Activated CD4-positive, alpha-beta T cell treated with anti-CD3 and anti-CD28 coated beads, Interleukin-2, amount 10 ng/mL, durations not matched to agents 7 days and 5 days (primary cell): ENCODE data around the gene CACNA1C. TPM values are rescaled to one million over a fixed set of nuclear protein-coding genes. Genes with fewer than 3 reads are reported as not detected.

Source experiments
- CTCF ChIA-PET: fragments of 350-600 bp; sonication (Branson Sonifier 250); formaldehyde crosslinking; loops from one replicate; lab custom pipeline; 2021; ENCODE audit warnings: antibody characterized with exemption; lab: Charles Lee
- POLR2A ChIA-PET: fragments of 350-600 bp; sonication (Branson Sonifier 250); formaldehyde crosslinking; loops from one replicate; lab custom pipeline; 2021; ENCODE audit warnings: antibody characterized with exemption; lab: Charles Lee
- DNase-seq: peaks from one replicate; pipeline ENCODE4 v3.0.0-alpha.2; 2020
- H3K27ac Mint-ChIP-seq: one replicate; pipeline ENCODE4 v1.8.0; 2021; ENCODE audit warnings: mild to moderate bottlenecking, moderate library complexity, mixed read lengths
- H3K27me3 Mint-ChIP-seq: one replicate; pipeline ENCODE4 v1.8.0; 2021; ENCODE audit warnings: mixed read lengths
- H3K36me3 Mint-ChIP-seq: one replicate; pipeline ENCODE4 v1.8.0; 2021; ENCODE audit warnings: low read depth, mixed read lengths
- H3K4me1 Mint-ChIP-seq: one replicate; pipeline ENCODE4 v1.8.0; 2021; ENCODE audit warnings: mixed read lengths
- H3K4me3 Mint-ChIP-seq: one replicate; pipeline ENCODE4 v1.8.0; 2021; ENCODE audit warnings: mild to moderate bottlenecking, moderate library complexity, mixed read lengths
- H3K9me3 Mint-ChIP-seq: one replicate; pipeline ENCODE4 v1.8.0; 2021; ENCODE audit warnings: mixed read lengths
- total RNA-seq, 2 experiments: library from RNA; stranded (reverse); gene quantifications; one replicate each; pipeline ENCODE4 v1.2.3, GENCODE V29; 2021

The CACNA1C gene
- total RNA-seq, 2 experiments from 2014 or later = 0.12 to 0.15 TPM

DNA sequence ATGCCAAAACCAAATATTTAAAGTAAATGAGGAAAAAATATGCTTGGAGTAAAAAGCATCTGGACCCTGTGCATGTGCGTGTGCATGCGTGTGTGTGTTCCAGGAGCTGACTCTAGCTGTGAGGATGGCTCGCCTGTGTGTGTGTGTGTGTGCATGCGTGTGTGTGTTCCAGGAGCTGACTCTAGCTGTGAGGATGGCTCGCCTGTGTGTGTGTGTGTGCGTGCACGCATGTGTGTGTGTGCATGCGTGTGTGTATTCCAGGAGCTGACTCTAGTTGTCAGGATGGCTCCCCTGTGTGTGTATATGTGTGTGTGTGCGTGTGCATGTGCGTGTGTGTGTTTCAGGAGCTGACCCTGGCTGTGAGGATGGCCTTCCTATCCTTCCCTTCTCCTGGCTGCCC lies 357.7 kb downstream of the CACNA1C start:
- DNase-seq = no peak
- Mint-ChIP-seq H3K4me3 (no peak overlapping the region), H3K27ac (no peak overlapping the region), H3K9me3 (no peaks in the 10 kb centered on the region), H3K27me3 (peaks cover 5% of the 10 kb centered on the region), H3K36me3 (no peaks in the 10 kb centered on the region), H3K4me1 (no peaks in the 10 kb centered on the region)
- POLR2A ChIA-PET = no interaction called here
- CTCF ChIA-PET = no interaction called here

DNA sequence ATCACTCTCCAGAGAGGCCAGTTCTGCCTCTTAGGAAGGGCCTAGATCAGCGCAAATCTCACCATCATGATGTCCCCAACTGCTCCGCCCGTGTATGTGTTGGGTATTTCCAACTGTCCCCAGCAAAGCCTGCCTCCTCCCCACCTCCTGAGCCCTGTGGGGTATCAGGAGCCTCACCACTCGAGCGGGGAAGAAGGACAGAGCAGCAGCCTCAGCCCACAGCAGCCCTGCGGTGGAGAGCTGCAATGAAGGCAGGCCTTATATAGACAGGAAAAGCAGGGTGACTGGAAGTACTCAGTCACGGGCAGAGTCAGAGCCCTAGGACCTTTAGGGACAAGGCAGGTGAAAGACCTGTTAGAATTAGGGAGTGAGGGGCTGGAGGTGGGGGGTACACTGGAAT lies 358.2 kb downstream of the CACNA1C start:
- no peak overlapping the region for H3K27ac Mint-ChIP-seq
- H3K27me3 Mint-ChIP-seq = peaks cover 5% of the 10 kb centered on the region
- ChIA-PET POLR2A (no interaction called here), CTCF (no interaction called here)
- DNase-seq = no peak
- H3K36me3 Mint-ChIP-seq = no peaks in the 10 kb centered on the region
- no peak overlapping the region for H3K4me3 Mint-ChIP-seq
- H3K9me3 Mint-ChIP-seq = no peaks in the 10 kb centered on the region
- no peaks in the 10 kb centered on the region for H3K4me1 Mint-ChIP-seq

DNA sequence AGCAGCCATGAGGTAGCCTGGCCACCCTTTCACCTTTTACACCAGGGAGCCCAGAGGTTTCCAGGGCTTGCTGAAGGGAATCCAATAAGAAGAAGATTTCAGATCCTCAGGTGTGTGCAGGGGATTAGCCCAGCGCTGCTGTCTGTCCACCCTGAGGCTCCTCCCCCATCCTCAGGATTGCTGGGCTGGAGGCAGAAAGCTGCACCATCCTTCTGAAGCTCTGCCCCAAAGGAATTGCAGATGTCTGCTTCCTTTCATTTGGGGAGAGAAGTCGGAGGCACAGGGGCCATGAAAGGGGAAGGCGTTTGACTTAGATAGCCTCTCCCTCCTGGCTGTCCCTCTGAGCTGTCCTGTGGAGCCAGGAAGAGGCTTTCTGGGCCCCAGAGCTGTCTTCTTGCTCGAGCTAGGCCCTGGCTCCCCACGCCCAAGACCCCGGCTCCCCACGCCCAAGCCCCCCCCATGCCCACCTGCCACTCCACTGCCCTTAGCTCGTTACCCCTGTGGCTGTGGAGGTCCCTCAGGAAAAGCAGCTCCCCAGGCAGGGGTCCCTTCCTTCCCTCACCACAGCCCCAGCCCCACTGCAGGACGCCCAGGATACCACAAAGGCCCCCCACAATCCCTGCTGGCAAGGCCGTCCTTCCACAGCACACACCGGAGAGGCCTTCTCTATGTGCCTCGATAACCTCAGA lies 359.0 kb downstream of the CACNA1C start:
- Mint-ChIP-seq H3K27ac (no peak overlapping the region), H3K4me1 (no peaks in the 10 kb centered on the region), H3K4me3 (no peak overlapping the region), H3K27me3 (peaks cover 3% of the 10 kb centered on the region), H3K9me3 (no peaks in the 10 kb centered on the region), H3K36me3 (no peaks in the 10 kb centered on the region)
- ChIA-PET POLR2A (no interaction called here), CTCF (interaction anchor here (1.0 kb wide), 1 partner anchor 12 kb away, joined by 3 read pairs; no protein-coding TSS in a partner anchor)
- DNase-seq = no peak

DNA sequence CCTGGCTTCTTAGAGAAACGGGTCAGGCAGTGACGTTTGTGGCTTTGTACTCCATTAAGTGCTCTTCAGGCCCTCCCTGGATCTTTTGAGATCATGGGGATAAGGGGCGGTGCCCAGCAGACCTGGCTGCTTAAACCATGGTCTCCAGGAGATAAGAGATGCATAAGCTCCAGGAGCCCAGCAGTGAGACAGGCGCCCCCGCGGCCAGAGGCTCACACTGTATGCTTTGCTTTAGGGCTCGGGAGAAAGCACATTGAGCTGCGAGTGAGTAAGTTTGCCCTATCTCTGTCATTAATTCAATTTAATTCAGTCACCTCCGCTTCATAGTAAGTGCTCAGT lies 359.5 kb downstream of the CACNA1C start:
- no peaks in the 10 kb centered on the region for H3K4me1 Mint-ChIP-seq
- H3K36me3 Mint-ChIP-seq = no peaks in the 10 kb centered on the region
- no peaks in the 10 kb centered on the region for H3K9me3 Mint-ChIP-seq
- H3K27ac Mint-ChIP-seq = no peak overlapping the region
- ChIA-PET CTCF (interaction anchor here (1.0 kb wide), 1 partner anchor 12 kb away, joined by 3 read pairs; no protein-coding TSS in a partner anchor), POLR2A (no interaction called here)
- no peak overlapping the region for H3K4me3 Mint-ChIP-seq
- peaks cover 3% of the 10 kb centered on the region for H3K27me3 Mint-ChIP-seq
- DNase-seq = no peak

DNA sequence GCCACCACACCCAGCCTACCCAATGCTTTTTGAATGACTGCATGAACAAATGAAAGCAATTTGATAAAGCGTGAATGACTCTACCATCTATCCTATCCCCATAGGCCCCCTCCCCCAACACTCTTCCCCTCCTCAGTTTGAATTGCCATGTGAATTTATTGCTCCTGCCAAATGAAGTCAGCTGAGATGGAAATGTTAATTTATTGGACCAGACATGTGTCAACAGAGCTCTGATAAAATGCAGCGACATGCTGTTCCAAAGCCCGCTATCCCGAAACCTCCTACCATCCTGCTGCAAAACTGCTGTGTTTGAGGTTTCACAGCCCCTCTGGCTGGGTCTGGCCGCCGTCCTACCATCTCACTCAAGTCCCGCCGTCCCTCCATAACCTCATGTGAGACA lies 360.5 kb downstream of the CACNA1C start:
- POLR2A ChIA-PET = no interaction called here

DNA sequence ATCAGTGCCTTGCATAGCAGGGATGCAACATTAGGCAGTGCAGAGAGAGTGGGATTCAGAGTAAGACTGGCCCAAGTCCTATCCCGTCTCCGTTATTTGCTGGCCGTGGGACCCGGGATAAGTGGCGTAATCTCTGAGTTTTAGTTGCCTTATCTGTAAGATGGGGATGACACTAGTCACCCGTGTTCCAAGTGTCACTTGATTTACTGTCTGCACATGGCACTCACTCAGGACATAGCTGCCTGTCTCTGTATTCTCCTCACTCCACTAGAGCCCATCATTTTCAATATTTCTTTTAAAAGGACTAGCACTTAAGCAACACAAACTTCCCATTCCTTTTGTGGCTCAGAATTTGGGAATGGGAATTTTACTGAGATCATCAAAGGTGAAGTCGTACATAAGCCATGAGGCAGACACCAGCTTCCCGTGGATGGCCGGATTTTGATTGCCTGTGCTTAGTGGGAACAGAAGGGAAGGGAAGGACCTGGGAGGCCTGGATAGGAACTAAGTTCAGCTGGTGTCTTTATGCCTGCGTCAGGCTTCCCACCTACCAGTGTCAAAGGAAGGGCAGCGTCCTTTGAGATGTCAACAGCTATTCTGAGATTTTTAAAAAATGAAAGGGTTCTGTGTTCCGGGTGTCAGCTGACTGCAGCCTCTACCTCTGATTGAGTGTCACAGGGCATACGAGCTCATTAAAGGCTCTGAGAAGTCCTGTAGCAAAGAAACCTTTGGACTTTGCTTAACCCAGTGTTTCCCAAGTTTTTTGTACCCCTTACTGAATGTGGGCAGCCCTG lies 361.4 kb downstream of the CACNA1C start:
- Mint-ChIP-seq H3K4me1 (no peaks in the 10 kb centered on the region), H3K9me3 (no peaks in the 10 kb centered on the region), H3K4me3 (no peak overlapping the region), H3K27ac (no peak overlapping the region), H3K27me3 (no peaks in the 10 kb centered on the region), H3K36me3 (no peaks in the 10 kb centered on the region)
- CTCF ChIA-PET = no interaction called here
- POLR2A ChIA-PET = no interaction called here
- no peak for DNase-seq

More for the DNA sequence above, 360.5 kb downstream of the CACNA1C start:
- Mint-ChIP-seq H3K4me1 (no peaks in the 10 kb centered on the region), H3K9me3 (no peaks in the 10 kb centered on the region), H3K36me3 (no peaks in the 10 kb centered on the region), H3K27ac (no peak overlapping the region), H3K27me3 (no peaks in the 10 kb centered on the region), H3K4me3 (no peak overlapping the region)
- no peak for DNase-seq
- CTCF ChIA-PET = no interaction called here

DNA sequence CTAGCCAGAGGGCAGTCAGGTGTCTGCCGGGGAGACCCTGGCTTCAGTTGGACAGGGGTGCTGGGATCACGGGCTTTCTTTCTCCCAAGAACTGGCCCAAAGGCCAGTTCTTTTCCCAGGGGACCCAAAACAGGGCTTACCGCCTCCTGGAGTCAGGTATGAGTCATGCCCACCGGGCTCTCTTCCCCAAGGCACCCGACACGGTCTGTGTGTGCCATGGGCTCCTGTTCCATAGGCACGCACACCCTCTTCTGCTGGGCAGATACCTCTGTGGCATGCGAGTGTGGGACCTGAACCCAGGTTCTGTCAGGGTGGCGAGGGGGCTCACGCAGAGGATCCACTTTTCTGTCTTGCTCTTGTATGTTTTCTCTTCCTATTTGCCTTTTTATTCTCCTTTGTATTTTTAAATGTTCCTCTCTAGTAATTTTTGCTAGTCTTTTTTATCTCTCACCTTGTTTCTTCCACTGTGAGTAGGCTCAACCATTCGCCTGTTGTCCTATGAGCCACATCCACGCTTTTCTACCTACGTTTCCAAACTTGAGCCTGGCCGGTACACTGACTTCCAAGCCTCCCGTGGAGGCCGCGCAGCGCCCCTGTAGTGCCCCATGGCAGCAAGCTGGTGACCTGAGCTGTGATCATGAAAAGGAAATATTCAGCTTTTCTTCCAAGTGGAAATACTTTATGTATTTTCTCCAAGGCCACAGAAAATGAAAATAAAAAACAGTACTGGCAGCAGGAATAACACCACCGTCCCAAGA lies 362.2 kb downstream of the CACNA1C start:
- H3K9me3 Mint-ChIP-seq = no peaks in the 10 kb centered on the region
- H3K4me3 Mint-ChIP-seq = no peak overlapping the region
- no peaks in the 10 kb centered on the region for H3K27me3 Mint-ChIP-seq
- H3K4me1 Mint-ChIP-seq = no peaks in the 10 kb centered on the region
- ChIA-PET POLR2A (no interaction called here), CTCF (no interaction called here)
- H3K27ac Mint-ChIP-seq = no peak overlapping the region
- H3K36me3 Mint-ChIP-seq = no peaks in the 10 kb centered on the region
- DNase-seq = no peak

DNA sequence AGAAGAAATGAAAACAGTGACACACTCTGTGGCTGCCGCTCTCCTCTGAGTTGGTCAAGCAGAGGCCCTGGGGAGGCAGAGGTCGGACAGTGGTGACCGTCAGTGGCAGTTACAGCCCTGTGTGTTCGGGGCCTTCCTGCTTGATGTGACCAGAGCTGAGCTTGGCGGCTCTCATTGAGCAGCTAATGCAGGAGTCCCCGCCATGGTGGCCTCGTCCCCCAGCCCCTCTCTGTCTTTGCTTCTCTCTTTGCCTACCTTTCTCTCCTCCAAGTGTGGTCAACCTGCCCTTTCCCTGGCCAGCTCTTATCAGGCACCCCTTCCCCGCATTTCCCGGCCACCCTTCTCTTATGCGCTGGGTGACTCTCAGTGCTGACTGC lies 362.8 kb downstream of the CACNA1C start:
- Mint-ChIP-seq H3K9me3 (no peaks in the 10 kb centered on the region), H3K4me3 (no peak overlapping the region), H3K27ac (no peak overlapping the region), H3K36me3 (no peaks in the 10 kb centered on the region), H3K4me1 (no peaks in the 10 kb centered on the region), H3K27me3 (no peaks in the 10 kb centered on the region)
- ChIA-PET CTCF (interaction anchor here (1.7 kb wide), 1 partner anchor 19 kb away, joined by 5 read pairs; no protein-coding TSS in a partner anchor), POLR2A (no interaction called here)
- no peak for DNase-seq

DNA sequence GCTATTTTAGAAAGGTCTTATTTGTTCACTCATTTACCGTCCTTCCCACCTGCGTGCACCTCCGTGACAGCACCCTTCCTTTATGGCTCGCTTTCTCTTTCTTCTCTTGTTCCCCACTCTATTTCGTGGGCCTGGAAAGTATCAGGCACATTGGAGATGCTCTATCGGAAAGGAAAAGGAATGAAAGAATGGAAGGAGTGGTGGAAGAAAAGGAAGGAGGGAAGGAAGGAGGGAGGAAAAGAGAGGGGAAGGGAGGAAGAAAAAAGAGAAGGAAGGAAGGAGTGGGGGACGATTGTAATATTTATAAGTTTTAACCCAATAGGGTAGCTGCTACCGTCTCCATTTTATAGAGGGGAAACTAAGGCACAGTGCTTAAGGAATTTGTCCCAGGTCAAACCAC lies 363.4 kb downstream of the CACNA1C start:
- CTCF ChIA-PET = interaction anchor here (1.7 kb wide), 1 partner anchor 19 kb away, joined by 5 read pairs; no protein-coding TSS in a partner anchor
- no peak overlapping the region for H3K27ac Mint-ChIP-seq
- no peaks in the 10 kb centered on the region for H3K36me3 Mint-ChIP-seq
- DNase-seq = no peak
- POLR2A ChIA-PET = no interaction called here
- no peaks in the 10 kb centered on the region for H3K4me1 Mint-ChIP-seq
- H3K9me3 Mint-ChIP-seq = no peaks in the 10 kb centered on the region
- no peak overlapping the region for H3K4me3 Mint-ChIP-seq
- no peaks in the 10 kb centered on the region for H3K27me3 Mint-ChIP-seq

DNA sequence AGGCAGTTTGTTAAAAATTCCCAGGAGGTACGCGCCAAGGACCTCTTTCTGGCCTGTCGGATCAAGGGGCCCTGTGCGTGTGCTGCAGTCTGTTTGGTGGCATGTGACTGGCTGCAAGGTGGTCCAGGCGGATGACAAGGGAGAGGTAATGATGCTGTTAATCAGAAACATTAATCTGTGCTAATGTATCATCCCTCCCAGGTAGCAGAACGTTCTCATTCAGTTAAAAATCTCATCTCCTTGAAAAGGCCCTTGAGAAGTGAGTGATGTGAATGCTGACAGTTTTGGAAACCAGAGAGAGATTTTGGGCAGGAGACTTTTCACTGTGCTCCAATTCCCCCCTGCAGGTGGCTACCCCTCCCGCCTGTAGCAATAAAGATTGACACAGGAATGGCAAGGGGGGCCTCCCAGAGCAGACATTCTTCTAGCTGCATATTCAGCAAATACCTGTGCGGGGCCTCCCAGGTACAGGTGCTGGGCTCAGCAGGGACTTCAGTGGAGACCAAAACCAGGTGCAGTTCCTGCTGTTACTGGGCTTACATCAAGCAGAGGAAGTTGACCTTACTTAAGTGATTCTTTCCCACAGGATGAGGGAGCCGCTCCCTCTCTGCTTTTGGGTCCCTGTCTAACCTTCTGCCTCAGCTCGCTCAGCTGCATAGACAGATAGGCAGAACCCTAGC lies 364.8 kb downstream of the CACNA1C start:
- CTCF ChIA-PET = no interaction called here

DNA sequence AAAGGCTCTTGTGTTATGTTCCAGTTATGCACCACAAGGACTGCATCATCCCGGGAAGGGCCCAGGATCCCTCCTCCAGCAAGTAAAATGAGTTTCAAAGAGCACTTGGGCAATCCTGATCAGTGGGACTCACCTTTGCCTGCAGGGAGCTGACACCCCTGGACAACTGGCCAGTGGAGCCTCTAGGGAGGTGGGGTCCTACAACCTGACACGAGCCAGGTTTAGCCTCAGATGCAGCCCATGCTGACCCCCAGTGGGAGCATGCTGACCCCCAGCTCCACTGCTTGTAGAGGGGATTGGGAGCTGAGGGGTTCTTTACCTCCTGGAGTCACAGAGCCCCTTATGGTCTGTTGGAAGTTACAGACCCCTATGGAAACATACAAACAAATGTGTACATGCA lies 365.8 kb downstream of the CACNA1C start:
- no peak for DNase-seq
- Mint-ChIP-seq H3K4me3 (no peak overlapping the region), H3K27ac (no peak overlapping the region), H3K27me3 (no peaks in the 10 kb centered on the region), H3K9me3 (no peaks in the 10 kb centered on the region), H3K4me1 (no peaks in the 10 kb centered on the region), H3K36me3 (no peaks in the 10 kb centered on the region)
- ChIA-PET POLR2A (no interaction called here), CTCF (no interaction called here)

More for the DNA sequence above, 364.8 kb downstream of the CACNA1C start:
- Mint-ChIP-seq H3K9me3 (no peaks in the 10 kb centered on the region), H3K27ac (no peak overlapping the region), H3K4me3 (no peak overlapping the region), H3K36me3 (no peaks in the 10 kb centered on the region), H3K27me3 (no peaks in the 10 kb centered on the region), H3K4me1 (no peaks in the 10 kb centered on the region)
- DNase-seq = no peak
- POLR2A ChIA-PET = no interaction called here

DNA sequence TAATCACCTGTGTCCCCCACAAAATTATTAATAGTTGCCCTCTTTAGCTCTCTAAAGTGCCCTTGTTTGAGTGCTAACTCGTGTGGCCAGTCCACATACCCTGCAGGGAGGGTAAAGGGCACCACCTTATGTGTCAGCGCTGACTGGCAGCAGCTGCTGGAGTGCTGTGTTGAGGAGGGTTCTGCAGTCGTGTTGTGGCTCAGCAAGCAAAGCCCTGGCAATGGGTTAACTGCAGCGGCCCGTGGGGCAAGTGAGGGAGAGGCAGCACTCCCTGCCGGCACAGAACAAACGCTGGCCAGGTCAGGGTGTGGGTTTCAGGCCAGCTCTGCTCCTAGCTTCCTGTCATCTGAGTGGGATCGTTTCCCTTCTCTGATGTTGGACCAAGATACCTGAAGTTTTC lies 369.8 kb downstream of the CACNA1C start:
- Mint-ChIP-seq H3K36me3 (no peaks in the 10 kb centered on the region), H3K27ac (no peak overlapping the region), H3K27me3 (peaks cover 4% of the 10 kb centered on the region), H3K4me3 (no peak overlapping the region), H3K4me1 (no peaks in the 10 kb centered on the region), H3K9me3 (no peaks in the 10 kb centered on the region)
- ChIA-PET CTCF (no interaction called here), POLR2A (no interaction called here)
- no peak for DNase-seq
